Activated CD8-positive, alpha-beta T cell treated with anti-CD3 and anti-CD28 coated beads, Interleukin-2, amount 10 ng/mL, durations not matched to agents 7 days and 5 days (primary cell): ENCODE results near the gene VDR. TPM values are rescaled to one million over a fixed set of nuclear protein-coding genes. Genes with fewer than 3 reads are reported as not detected.

Source experiments
- ATAC-seq: fragments of 150-1000 bp; cut with Tn5 transposase; one replicate; pipeline ENCODE4 v1.10.0; 2021; ENCODE audit warnings: moderate library complexity
- CTCF ChIA-PET: fragments of 350-600 bp; sonication (Branson Sonifier 250); formaldehyde crosslinking; loops from one replicate; lab custom pipeline; 2021; ENCODE audit warnings: antibody characterized with exemption; lab: Charles Lee
- POLR2A ChIA-PET: fragments of 350-600 bp; sonication (Branson Sonifier 250); formaldehyde crosslinking; loops from one replicate; lab custom pipeline; 2021; ENCODE audit warnings: antibody characterized with exemption; lab: Charles Lee
- DNase-seq: peaks from one replicate; pipeline ENCODE4 v3.0.0-alpha.2; 2020
- H3K27ac Mint-ChIP-seq: one replicate; pipeline ENCODE4 v1.8.0; 2021; ENCODE audit warnings: mild to moderate bottlenecking, mixed read lengths
- H3K27me3 Mint-ChIP-seq: one replicate; pipeline ENCODE4 v1.8.0; 2021; ENCODE audit warnings: low read depth, mixed read lengths
- H3K36me3 Mint-ChIP-seq: one replicate; pipeline ENCODE4 v1.8.0; 2021; ENCODE audit warnings: low read depth, mixed read lengths
- H3K4me1 Mint-ChIP-seq: one replicate; pipeline ENCODE4 v1.8.0; 2021; ENCODE audit warnings: low read depth, mixed read lengths
- H3K4me3 Mint-ChIP-seq: one replicate; pipeline ENCODE4 v1.8.0; 2021; ENCODE audit warnings: mild to moderate bottlenecking, mixed read lengths
- H3K9me3 Mint-ChIP-seq: one replicate; pipeline ENCODE4 v1.8.0; 2022; ENCODE audit warnings: mixed read lengths; ENCODE audit not compliant: insufficient read depth
- total RNA-seq, 2 experiments: library from RNA; stranded (reverse); gene quantifications; one replicate each; pipeline ENCODE4 v1.2.3, GENCODE V29; 2021

The VDR gene
- total RNA-seq, 2 experiments from 2014 or later, result 13.2 to 14.5 TPM

GRCh38 chr12:47828008-47828975, 76.5 kb downstream of the VDR start:
- POLR2A ChIA-PET, result interaction anchor here (0.6 to 16.4 kb wide), 3 partner anchors 10 to 134 kb away, joined by 3 to 642 read pairs (median 4); partner anchors contain the start of gene HDAC7
- H3K4me3 Mint-ChIP-seq, result no peak overlapping the region
- DNase-seq (no peak), ATAC-seq (no peak)
- H3K36me3 Mint-ChIP-seq, result no peaks in the 10 kb centered on the region
- H3K27ac Mint-ChIP-seq, result peak overlapping the region; percentile 71
- CTCF ChIA-PET, result interaction anchor here (0.9 to 21.0 kb wide), 4 partner anchors 10 to 113 kb away, joined by 3 to 1049 read pairs (median 26); partner anchors contain the start of gene HDAC7
- H3K4me1 Mint-ChIP-seq, result peaks cover 89% of the 10 kb centered on the region
- no peaks in the 10 kb centered on the region for H3K27me3 Mint-ChIP-seq
- no peaks in the 10 kb centered on the region for H3K9me3 Mint-ChIP-seq

GRCh38 chr12:47825173-47825639, 79.6 kb downstream of the VDR start:
- ATAC-seq, result no peak
- ChIA-PET CTCF (interaction anchor here (1.2 to 21.0 kb wide), 4 partner anchors 8 to 59 kb away, joined by 3 to 1049 read pairs (median 14); partner anchors contain the start of gene HDAC7), POLR2A (interaction anchor here (0.9 to 2.1 kb wide), 4 partner anchors 8 to 17 kb away, joined by 3 to 14 read pairs (median 10); no protein-coding TSS in a partner anchor)
- peaks cover 85% of the 10 kb centered on the region for H3K4me1 Mint-ChIP-seq
- no peak for DNase-seq
- H3K4me3 Mint-ChIP-seq, result no peak overlapping the region
- peak overlapping the region; percentile 90 for H3K27ac Mint-ChIP-seq
- H3K9me3 Mint-ChIP-seq, result no peaks in the 10 kb centered on the region
- no peaks in the 10 kb centered on the region for H3K36me3 Mint-ChIP-seq
- H3K27me3 Mint-ChIP-seq, result no peaks in the 10 kb centered on the region

GRCh38 chr12:47824635-47825034, 80.2 kb downstream of the VDR start:
- Mint-ChIP-seq H3K9me3 (no peaks in the 10 kb centered on the region), H3K36me3 (no peaks in the 10 kb centered on the region), H3K4me3 (no peak overlapping the region), H3K27ac (peak overlapping the region; percentile 90), H3K4me1 (peaks cover 83% of the 10 kb centered on the region), H3K27me3 (no peaks in the 10 kb centered on the region)
- CTCF ChIA-PET, result interaction anchor here (0.9 to 21.0 kb wide), 5 partner anchors 9 to 82 kb away, joined by 3 to 1049 read pairs (median 13); partner anchors contain the start of gene HDAC7
- DNase-seq (no peak), ATAC-seq (no peak)
- POLR2A ChIA-PET, result interaction anchor here (0.8 to 2.1 kb wide), 4 partner anchors 9 to 21 kb away, joined by 3 to 14 read pairs (median 10); no protein-coding TSS in a partner anchor

- no peaks in the 10 kb centered on the region for H3K27me3 Mint-ChIP-seq
- peak; percentile 10 for ATAC-seq
- CTCF ChIA-PET, result interaction anchor here (0.9 to 21.0 kb wide), 5 partner anchors 9 to 82 kb away, joined by 3 to 1049 read pairs (median 13); partner anchors contain the start of gene HDAC7
- peaks cover 79% of the 10 kb centered on the region for H3K4me1 Mint-ChIP-seq
- DNase-seq, result peak; percentile 59
- H3K4me3 Mint-ChIP-seq, result peak overlapping the region; percentile 3
- POLR2A ChIA-PET, result interaction anchor here (0.8 to 2.1 kb wide), 4 partner anchors 9 to 20 kb away, joined by 3 to 14 read pairs (median 10); no protein-coding TSS in a partner anchor
- H3K9me3 Mint-ChIP-seq, result no peaks in the 10 kb centered on the region
- H3K36me3 Mint-ChIP-seq, result no peaks in the 10 kb centered on the region
- H3K27ac Mint-ChIP-seq, result peak overlapping the region; percentile 90
Observed at GRCh38 chr12:47824198-47824597, 80.6 kb downstream of the VDR start.

- H3K27me3 Mint-ChIP-seq, result no peaks in the 10 kb centered on the region
- peak overlapping the region; percentile 90 for H3K27ac Mint-ChIP-seq
- peaks cover 73% of the 10 kb centered on the region for H3K4me1 Mint-ChIP-seq
- H3K4me3 Mint-ChIP-seq, result no peak overlapping the region
- H3K36me3 Mint-ChIP-seq, result peaks cover 5% of the 10 kb centered on the region
- ChIA-PET CTCF (interaction anchor here (1.6 to 27.1 kb wide), 5 partner anchors 10 to 15 kb away, joined by 8 to 1049 read pairs (median 15); partner anchors contain the start of gene HDAC7), POLR2A (interaction anchor here (0.8 to 20.2 kb wide), 7 partner anchors 10 to 18 kb away, joined by 4 to 642 read pairs (median 11); no protein-coding TSS in a partner anchor)
- DNase-seq, result no peak
- H3K9me3 Mint-ChIP-seq, result no peaks in the 10 kb centered on the region
- ATAC-seq, result no peak
Observed at GRCh38 chr12:47823422-47824086, 81.2 kb downstream of the VDR start.

GRCh38 chr12:47822863-47823262, 81.9 kb downstream of the VDR start:
- Mint-ChIP-seq H3K4me1 (peaks cover 70% of the 10 kb centered on the region), H3K27me3 (no peaks in the 10 kb centered on the region), H3K4me3 (no peak overlapping the region), H3K36me3 (peaks cover 12% of the 10 kb centered on the region), H3K9me3 (no peaks in the 10 kb centered on the region), H3K27ac (no peak overlapping the region)
- DNase-seq (no peak), ATAC-seq (no peak)
- CTCF ChIA-PET, result interaction anchor here (0.7 to 27.1 kb wide), 4 partner anchors 10 to 21 kb away, joined by 4 to 1049 read pairs (median 9); no protein-coding TSS in a partner anchor
- POLR2A ChIA-PET, result interaction anchor here (0.8 to 20.2 kb wide), 4 partner anchors 9 to 17 kb away, joined by 4 to 642 read pairs (median 140); no protein-coding TSS in a partner anchor

- peaks cover 74% of the 10 kb centered on the region for H3K4me1 Mint-ChIP-seq
- H3K9me3 Mint-ChIP-seq, result no peaks in the 10 kb centered on the region
- POLR2A ChIA-PET, result interaction anchor here (0.8 to 20.2 kb wide), 4 partner anchors 9 to 17 kb away, joined by 4 to 642 read pairs (median 140); no protein-coding TSS in a partner anchor
Observed at GRCh38 chr12:47822401-47822800, 82.4 kb downstream of the VDR start.

GRCh38 chr12:47821346-47821706, 83.5 kb downstream of the VDR start:
- Mint-ChIP-seq H3K4me3 (no peak overlapping the region), H3K9me3 (no peaks in the 10 kb centered on the region), H3K4me1 (peaks cover 75% of the 10 kb centered on the region), H3K36me3 (peaks cover 23% of the 10 kb centered on the region), H3K27ac (no peak overlapping the region), H3K27me3 (no peaks in the 10 kb centered on the region)
- ChIA-PET CTCF (interaction anchor here (0.8 to 27.1 kb wide), 5 partner anchors 8 to 13 kb away, joined by 3 to 1049 read pairs (median 8); no protein-coding TSS in a partner anchor), POLR2A (interaction anchor here (1.9 to 20.2 kb wide), 3 partner anchors 9 to 15 kb away, joined by 9 to 642 read pairs (median 272); no protein-coding TSS in a partner anchor)
- no peak for DNase-seq
- no peak for ATAC-seq

More at GRCh38 chr12:47822401-47822800, 82.4 kb downstream of the VDR start:
- ATAC-seq, result no peak
- no peak for DNase-seq
- Mint-ChIP-seq H3K36me3 (peaks cover 16% of the 10 kb centered on the region), H3K27ac (no peak overlapping the region), H3K27me3 (no peaks in the 10 kb centered on the region), H3K4me3 (no peak overlapping the region)
- CTCF ChIA-PET, result interaction anchor here (0.7 to 27.1 kb wide), 5 partner anchors 9 to 20 kb away, joined by 4 to 1049 read pairs (median 8); no protein-coding TSS in a partner anchor

GRCh38 chr12:47820631-47821345, 84.0 kb downstream of the VDR start:
- CTCF ChIA-PET, result interaction anchor here (0.8 to 27.1 kb wide), 4 partner anchors 10 to 77 kb away, joined by 3 to 1049 read pairs (median 17); no protein-coding TSS in a partner anchor
- ATAC-seq (no peak), DNase-seq (no peak)
- Mint-ChIP-seq H3K36me3 (peaks cover 26% of the 10 kb centered on the region), H3K4me1 (peaks cover 76% of the 10 kb centered on the region), H3K9me3 (no peaks in the 10 kb centered on the region), H3K27me3 (no peaks in the 10 kb centered on the region), H3K4me3 (peak overlapping the region; percentile 83), H3K27ac (peak overlapping the region; percentile 91)
- POLR2A ChIA-PET, result interaction anchor here (11.6 to 20.2 kb wide), 2 partner anchors 13 to 15 kb away, joined by 272 to 642 read pairs; no protein-coding TSS in a partner anchor
